Epithelial cell of esophagus (primary cell): Measurements from ENCODE around the gene BBIP1.

ENCODE experiments used
- DNase-seq: peaks from one replicate; pipeline ENCODE4 v3.0.0; 2010; ENCODE audit warnings: low read depth
- H3K4me3 ChIP-seq: 2 replicates; pipeline ENCODE4 v1.5.1; 2011; ENCODE audit warnings: mild to moderate bottlenecking, low read length, control low read depth
- TF ChIP-seq, protein P1 (sequence below): IDR thresholded peaks from 2 replicates; pipeline ENCODE4 v1.5.1; 2011; ENCODE audit warnings: low read depth, mild to moderate bottlenecking, low read length, control low read depth, inconsistent platforms; ENCODE audit not compliant: insufficient read depth; ENCODE audit errors: missing control alignments

BBIP1 gene

DNA sequence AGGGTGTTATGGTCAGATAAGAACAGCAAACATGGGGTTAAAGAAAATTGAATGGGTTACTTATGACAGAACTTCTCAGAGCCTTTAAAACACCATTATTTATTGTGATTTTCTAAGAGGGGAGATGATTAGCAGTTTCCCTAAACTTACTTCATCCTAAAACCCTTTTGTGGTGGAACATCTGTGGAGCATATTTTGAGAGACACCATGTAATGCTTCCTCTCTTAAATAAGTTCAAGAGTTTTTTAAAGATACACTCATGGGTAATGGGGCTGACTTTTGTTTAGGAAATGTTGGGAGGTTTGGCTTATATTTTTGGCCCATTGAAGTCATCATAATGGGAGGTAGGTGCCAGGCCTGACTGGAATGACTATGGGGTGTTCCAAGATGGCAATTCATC lies 55.6 kb downstream of the BBIP1 start:
- DNase-seq: no peak
- TF ChIP-seq, protein P1, sequence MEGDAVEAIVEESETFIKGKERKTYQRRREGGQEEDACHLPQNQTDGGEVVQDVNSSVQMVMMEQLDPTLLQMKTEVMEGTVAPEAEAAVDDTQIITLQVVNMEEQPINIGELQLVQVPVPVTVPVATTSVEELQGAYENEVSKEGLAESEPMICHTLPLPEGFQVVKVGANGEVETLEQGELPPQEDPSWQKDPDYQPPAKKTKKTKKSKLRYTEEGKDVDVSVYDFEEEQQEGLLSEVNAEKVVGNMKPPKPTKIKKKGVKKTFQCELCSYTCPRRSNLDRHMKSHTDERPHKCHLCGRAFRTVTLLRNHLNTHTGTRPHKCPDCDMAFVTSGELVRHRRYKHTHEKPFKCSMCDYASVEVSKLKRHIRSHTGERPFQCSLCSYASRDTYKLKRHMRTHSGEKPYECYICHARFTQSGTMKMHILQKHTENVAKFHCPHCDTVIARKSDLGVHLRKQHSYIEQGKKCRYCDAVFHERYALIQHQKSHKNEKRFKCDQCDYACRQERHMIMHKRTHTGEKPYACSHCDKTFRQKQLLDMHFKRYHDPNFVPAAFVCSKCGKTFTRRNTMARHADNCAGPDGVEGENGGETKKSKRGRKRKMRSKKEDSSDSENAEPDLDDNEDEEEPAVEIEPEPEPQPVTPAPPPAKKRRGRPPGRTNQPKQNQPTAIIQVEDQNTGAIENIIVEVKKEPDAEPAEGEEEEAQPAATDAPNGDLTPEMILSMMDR: no peak
- no peak overlapping the region for H3K4me3 ChIP-seq

DNA sequence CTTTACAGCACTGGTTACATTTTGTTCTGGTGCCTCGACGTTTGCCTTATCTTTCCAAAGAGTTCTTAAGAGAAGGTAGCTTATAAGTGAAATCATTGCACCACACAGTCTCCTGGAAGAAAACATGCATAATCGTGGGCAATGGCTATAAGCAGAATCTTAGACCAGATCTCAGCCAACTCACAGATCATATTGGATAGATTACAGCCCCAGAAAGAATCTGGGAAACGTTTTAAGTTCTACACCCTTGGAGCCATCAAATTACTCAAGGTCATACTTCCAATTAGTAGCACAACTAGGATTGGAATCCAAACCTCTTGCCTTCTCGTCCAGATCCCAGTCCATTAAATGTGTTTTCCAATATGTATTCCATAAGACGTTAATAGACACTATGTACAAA lies 56.0 kb downstream of the BBIP1 start:
- H3K4me3 ChIP-seq: no peak overlapping the region
- TF ChIP-seq, protein P1: no peak
- DNase-seq: no peak

DNA sequence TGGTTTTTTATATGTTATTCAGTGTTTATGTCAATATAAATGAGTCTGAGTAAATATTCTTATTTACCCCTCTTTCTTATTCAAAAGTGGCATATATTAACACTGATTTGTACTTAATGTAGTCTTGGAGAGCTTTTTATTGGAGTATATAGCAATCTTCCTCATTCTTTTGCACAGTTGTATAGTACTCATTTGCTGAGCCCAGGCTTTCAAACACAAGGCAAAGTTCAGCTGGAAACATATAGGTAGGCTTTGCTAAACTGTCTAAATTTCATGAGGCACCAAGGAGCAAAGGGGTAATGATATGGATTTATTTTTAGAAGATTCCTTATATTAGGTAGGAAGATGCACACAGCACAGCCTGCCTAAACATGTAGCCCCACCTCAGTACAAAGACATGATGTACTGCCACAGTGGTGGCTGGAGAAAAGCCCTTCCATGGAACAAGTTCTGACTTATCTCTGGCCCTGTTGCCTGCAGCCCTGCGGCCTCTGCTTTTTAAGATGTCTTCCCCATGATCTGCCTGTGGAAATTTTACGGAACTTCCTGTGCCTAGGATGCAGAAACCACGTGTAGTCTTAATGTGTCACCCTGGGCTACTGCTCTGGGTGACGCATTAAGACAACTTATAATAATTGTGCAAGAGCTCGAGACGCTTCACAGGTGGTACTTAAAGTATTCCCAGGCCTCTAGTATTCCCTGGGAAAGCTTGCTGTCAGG lies 56.9 kb downstream of the BBIP1 start:
- DNase-seq: peak; percentile 99
- TF ChIP-seq, protein P1: no peak
- no peak overlapping the region for H3K4me3 ChIP-seq

- DNase-seq: no peak
- TF ChIP-seq, protein P1: no peak
- no peak overlapping the region for H3K4me3 ChIP-seq
Measured at GRCh38 chr10:110861476-110861875, 57.5 kb downstream of the BBIP1 start.

DNA sequence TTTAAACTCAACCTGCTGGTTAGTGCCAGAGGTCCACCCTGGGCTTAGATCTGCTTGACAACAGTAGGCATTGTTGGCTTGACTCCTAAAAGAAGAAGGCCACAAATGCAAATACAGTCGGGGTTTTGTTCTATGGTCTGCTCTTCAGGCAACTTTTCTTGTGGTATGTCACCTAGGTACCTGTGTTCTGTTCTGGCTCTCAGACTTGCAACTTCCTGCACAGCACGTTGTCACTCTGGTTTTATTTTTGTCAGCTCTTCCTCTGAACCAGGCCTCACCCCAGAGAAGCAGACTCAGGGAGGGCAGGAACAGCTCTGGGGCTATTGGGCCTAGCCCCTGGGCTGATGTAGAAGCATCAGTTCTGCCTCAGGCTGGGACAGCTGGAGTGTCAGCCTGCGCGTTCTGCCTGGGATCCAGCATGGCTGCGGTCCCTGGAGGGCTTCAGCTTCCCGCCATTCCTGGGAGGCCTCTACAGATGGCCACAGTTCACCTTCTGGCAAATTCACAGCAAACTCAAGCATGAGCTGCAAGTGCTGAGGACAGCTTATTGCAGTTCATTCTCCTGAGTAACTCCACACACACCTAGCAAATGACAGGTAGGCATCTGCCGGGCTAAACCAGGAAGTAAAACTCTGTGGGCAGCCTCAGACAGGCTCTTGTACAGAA lies 58.3 kb downstream of the BBIP1 start:
- H3K4me3 ChIP-seq: no peak overlapping the region
- TF ChIP-seq, protein P1: no peak
- peak; percentile 74 for DNase-seq

DNA sequence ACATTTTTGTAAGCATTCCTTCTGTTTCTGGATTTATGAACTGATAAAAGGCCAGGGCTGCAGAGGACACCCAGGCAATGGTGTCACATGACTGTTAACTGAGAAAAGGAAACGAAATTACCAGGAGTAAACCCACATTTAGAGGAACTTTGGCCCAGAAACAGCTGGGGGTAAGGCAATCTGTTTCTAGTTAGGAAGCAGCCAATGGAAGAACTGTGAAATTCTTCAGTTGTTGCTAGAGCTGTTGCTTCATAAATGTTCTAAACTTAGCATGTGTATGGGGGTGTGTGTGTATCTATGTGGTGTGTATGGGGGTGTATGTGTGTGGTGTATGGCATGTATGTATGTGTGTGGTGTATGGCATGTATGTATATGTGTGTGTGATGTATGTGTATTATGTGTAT lies 59.0 kb downstream of the BBIP1 start:
- H3K4me3 ChIP-seq: no peak overlapping the region
- no peak for DNase-seq
- TF ChIP-seq, protein P1: no peak
